Measurements from ENCODE around the gene LPCAT4.

- TF ChIP-seq PATZ1 (CRISPR knock-in tag; IDR thresholded peaks at IDR 0.05; ENCODE audit: borderline replicate concordance) (no peak), ARNTL (CRISPR knock-in tag; IDR thresholded peaks at IDR 0.05; ENCODE audit: borderline replicate concordance, low read depth) (no peak), TOX (CRISPR knock-in tag; IDR thresholded peaks at IDR 0.05; ENCODE audit: borderline replicate concordance) (no peak), OSR1 (CRISPR knock-in tag; IDR thresholded peaks at IDR 0.05) (no peak), SNAI2 (CRISPR knock-in tag; IDR thresholded peaks at IDR 0.05) (no peak), ZC3H10 (CRISPR knock-in tag; IDR thresholded peaks at IDR 0.05) (no peak), ZFP30 (CRISPR knock-in tag; IDR thresholded peaks at IDR 0.05) (no peak), ISL1 (CRISPR knock-in tag; IDR thresholded peaks at IDR 0.05) (no peak), ESRRG (CRISPR knock-in tag; IDR thresholded peaks at IDR 0.05) (no peak), POU6F1 (CRISPR knock-in tag; IDR thresholded peaks at IDR 0.05; ENCODE audit: borderline replicate concordance, low read depth) (no peak), RARB (CRISPR knock-in tag; IDR thresholded peaks at IDR 0.05) (no peak), ZNF8 (CRISPR knock-in tag; IDR thresholded peaks at IDR 0.05) (no peak), TCF4 (CRISPR knock-in tag; IDR thresholded peaks at IDR 0.05; ENCODE audit: borderline replicate concordance) (no peak)
- TF ChIP-seq, protein P1, sequence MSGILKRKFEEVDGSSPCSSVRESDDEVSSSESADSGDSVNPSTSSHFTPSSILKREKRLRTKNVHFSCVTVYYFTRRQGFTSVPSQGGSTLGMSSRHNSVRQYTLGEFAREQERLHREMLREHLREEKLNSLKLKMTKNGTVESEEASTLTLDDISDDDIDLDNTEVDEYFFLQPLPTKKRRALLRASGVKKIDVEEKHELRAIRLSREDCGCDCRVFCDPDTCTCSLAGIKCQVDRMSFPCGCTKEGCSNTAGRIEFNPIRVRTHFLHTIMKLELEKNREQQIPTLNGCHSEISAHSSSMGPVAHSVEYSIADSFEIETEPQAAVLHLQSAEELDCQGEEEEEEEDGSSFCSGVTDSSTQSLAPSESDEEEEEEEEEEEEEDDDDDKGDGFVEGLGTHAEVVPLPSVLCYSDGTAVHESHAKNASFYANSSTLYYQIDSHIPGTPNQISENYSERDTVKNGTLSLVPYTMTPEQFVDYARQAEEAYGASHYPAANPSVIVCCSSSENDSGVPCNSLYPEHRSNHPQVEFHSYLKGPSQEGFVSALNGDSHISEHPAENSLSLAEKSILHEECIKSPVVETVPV (CRISPR knock-in tag; IDR thresholded peaks at IDR 0.05): no peak
These were observed 1.7 kb downstream of the LPCAT4 start for GRCh38 chr15:34365091-34365825.

Measured in SK-N-SH treated with all-trans-retinoic acid at 6 μM for 48 hours (cell line).